Lung (tissue), 12 donors: ENCODE data around the gene SLC7A10. TPM values are rescaled to one million over a fixed set of nuclear protein-coding genes. Genes with fewer than 3 reads are reported as not detected.

Experiments used
- ATAC-seq: fragments of 200-7000 bp; cut with Tn5 transposase; one replicate; pipeline ENCODE4 v1.9.1; 2020; ENCODE audit warnings: moderate number of reproducible peaks; ENCODE audit not compliant: insufficient read depth, low FRiP score
- DNase-seq, 3 donors: peaks; one replicate each; pipeline ENCODE4 v3.0.0-alpha.2; 2013 to 2017
- H3K27ac ChIP-seq, 2 donors: one replicate each; pipeline ENCODE4 v1.5.1; 2013; ENCODE audit warnings: mild to moderate bottlenecking in 2 of 2, moderate library complexity in 2 of 2, control low read depth in 1 of 2, inconsistent platforms in 1 of 2, low read depth in 1 of 2, low read length in 1 of 2
- H3K27me3 ChIP-seq, 3 donors: one replicate each; pipeline ENCODE4 v1.5.1; 2013; ENCODE audit warnings: low read length in 2 of 3; ENCODE audit not compliant: control insufficient read depth in 3 of 3, insufficient read depth in 3 of 3
- H3K36me3 ChIP-seq, 4 donors: one replicate each; pipeline ENCODE4 v1.5.1; 2013; ENCODE audit warnings: low read length in 4 of 4, mild to moderate bottlenecking in 1 of 4, moderate library complexity in 1 of 4; ENCODE audit not compliant: control insufficient read depth in 4 of 4, insufficient read depth in 4 of 4
- H3K4me1 ChIP-seq, 5 donors: one replicate each; pipeline ENCODE4 v1.5.1; 2013; ENCODE audit warnings: low read length in 5 of 5, mild to moderate bottlenecking in 2 of 5, moderate library complexity in 1 of 5; ENCODE audit not compliant: control insufficient read depth in 5 of 5, insufficient read depth in 5 of 5
- H3K4me3 ChIP-seq: one replicate; pipeline ENCODE4 v1.5.1; 2013; ENCODE audit warnings: mild to moderate bottlenecking, control low read depth, moderate library complexity
- H3K9ac ChIP-seq, 2 donors: one replicate each; pipeline ENCODE4 v1.5.1; 2013; ENCODE audit warnings: low read length in 2 of 2, control low read depth in 1 of 2; ENCODE audit not compliant: insufficient read depth in 1 of 2
- H3K9me3 ChIP-seq, 4 donors: one replicate each; pipeline ENCODE4 v1.5.1; 2013; ENCODE audit warnings: low read length in 3 of 4, mild to moderate bottlenecking in 1 of 4, moderate library complexity in 1 of 4; ENCODE audit not compliant: control insufficient read depth in 4 of 4, insufficient read depth in 3 of 4
- WGBS, 2 donors: extraction: QIAGEN DNeasy Blood & Tissue Kit; methylation state at CpG; one replicate each; pipeline ENCODE4 v1.1.7; 2013; 5-methylcytosine and 5-hydroxymethylcytosine counted together
- polyA plus RNA-seq, 2 donors: library from polyadenylated mRNA; stranded (reverse); fragments of 200-250 nt; gene quantifications; one replicate each; pipeline ENCODE4 v1.2.1, GENCODE V29; 2013
- total RNA-seq, 2 donors: library from RNA; depleted of rRNA in 1 of 2; stranded (reverse); fragments of >200 nt in 1 of 2; gene quantifications; one replicate each; pipeline ENCODE4 v1.2.1, GENCODE V29; 2014 to 2021
- TF ChIP-seq, protein P1 (sequence below): IDR thresholded peaks from 2 replicates; pipeline ENCODE4 v1.5.1; 2012; ENCODE audit warnings: mild to moderate bottlenecking; ENCODE audit errors: control extremely low read depth, extremely low read depth
- donor health status: control.
- donor health status: control.
- donor health status: Bipolar disorder and iron deficiency.
- donor health status: healthy.
- donor health status: DM: yes; HTN: yes; CAD: no.

The SLC7A10 gene
- total and polyA plus RNA-seq, 4 donors, result 0.02 to 0.71 (median 0.16) TPM

GRCh38 chr19:33257828-33258227 is 32.2 kb upstream of the SLC7A10 start:
- H3K4me3 ChIP-seq, result no peak overlapping the region
- DNase-seq (no peak), ATAC-seq (no peak)
- no peaks in the 10 kb centered on the region for H3K9me3 ChIP-seq
- H3K27ac ChIP-seq, result no peak overlapping the region
- no peaks in the 10 kb centered on the region for H3K27me3 ChIP-seq
- 96 to 97% methylated on average over 2 of the region's 2 CpGs for WGBS, 2 donors
- H3K9ac ChIP-seq, result no peak overlapping the region
- H3K36me3 ChIP-seq, result no peaks in the 10 kb centered on the region
- peaks cover 0 to 8% (median 0%) of the 10 kb centered on the region in 5 donors for H3K4me1 ChIP-seq
- TF ChIP-seq, protein P1, sequence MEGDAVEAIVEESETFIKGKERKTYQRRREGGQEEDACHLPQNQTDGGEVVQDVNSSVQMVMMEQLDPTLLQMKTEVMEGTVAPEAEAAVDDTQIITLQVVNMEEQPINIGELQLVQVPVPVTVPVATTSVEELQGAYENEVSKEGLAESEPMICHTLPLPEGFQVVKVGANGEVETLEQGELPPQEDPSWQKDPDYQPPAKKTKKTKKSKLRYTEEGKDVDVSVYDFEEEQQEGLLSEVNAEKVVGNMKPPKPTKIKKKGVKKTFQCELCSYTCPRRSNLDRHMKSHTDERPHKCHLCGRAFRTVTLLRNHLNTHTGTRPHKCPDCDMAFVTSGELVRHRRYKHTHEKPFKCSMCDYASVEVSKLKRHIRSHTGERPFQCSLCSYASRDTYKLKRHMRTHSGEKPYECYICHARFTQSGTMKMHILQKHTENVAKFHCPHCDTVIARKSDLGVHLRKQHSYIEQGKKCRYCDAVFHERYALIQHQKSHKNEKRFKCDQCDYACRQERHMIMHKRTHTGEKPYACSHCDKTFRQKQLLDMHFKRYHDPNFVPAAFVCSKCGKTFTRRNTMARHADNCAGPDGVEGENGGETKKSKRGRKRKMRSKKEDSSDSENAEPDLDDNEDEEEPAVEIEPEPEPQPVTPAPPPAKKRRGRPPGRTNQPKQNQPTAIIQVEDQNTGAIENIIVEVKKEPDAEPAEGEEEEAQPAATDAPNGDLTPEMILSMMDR, result no peak

DNA sequence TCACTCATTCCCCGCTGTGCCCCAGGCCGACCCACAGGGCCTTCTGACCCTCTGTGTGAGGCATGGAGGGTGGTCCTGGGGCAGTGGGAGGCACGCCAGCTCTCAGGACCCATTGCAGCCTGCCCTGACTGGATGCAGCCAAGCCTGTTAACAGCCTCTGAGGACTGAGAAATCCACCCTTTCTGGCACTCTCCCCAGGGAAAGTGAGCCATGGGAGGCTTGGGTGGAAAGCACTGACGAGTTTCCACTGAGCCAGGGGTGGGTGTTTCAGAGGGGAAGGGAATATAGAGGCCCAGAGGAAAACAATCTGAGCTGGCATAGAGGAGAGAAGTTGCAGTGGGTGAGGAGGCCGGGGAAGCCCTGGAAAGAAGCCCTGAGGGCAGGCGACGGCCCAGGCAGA is 30.6 kb upstream of the SLC7A10 start:
- H3K27ac ChIP-seq, result no peak overlapping the region
- H3K9ac ChIP-seq, result no peak overlapping the region
- TF ChIP-seq, protein P1, result no peak
- H3K36me3 ChIP-seq, result no peaks in the 10 kb centered on the region
- ATAC-seq (no peak), DNase-seq (peak; percentile 45 to 73 (median 63))
- no peak overlapping the region for H3K4me3 ChIP-seq
- no peaks in the 10 kb centered on the region for H3K9me3 ChIP-seq
- H3K27me3 ChIP-seq, result no peaks in the 10 kb centered on the region
- H3K4me1 ChIP-seq, result peaks cover 0 to 8% (median 0%) of the 10 kb centered on the region in 5 donors
- WGBS, 2 donors, result 66 to 81% methylated on average over 6 to 7 of the region's 7 CpGs

DNA sequence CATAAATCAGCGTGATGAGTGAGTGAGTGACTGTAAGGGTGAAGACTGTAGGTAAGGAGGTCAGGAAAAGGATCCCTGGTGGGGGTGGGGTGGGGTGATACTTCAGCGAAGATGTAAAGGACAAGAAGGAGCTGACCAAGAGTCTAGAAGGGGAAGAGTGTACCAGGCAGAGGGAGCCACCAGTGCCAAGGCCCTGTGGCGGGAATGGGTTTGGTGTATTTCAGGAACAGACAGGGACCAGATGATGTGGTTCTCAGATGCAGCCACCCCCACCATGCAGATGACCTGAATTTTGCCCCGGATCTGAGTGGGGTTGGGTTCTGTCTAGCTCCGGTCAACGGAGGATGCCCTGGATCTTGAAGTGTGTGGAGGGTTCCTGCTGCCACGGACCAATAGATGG is 30.1 kb upstream of the SLC7A10 start:
- Histone ChIP-seq H3K36me3 (no peaks in the 10 kb centered on the region), H3K9ac (no peak overlapping the region), H3K27me3 (no peaks in the 10 kb centered on the region), H3K4me1 (peaks cover 0 to 8% (median 0%) of the 10 kb centered on the region in 5 donors), H3K4me3 (no peak overlapping the region), H3K27ac (no peak overlapping the region), H3K9me3 (no peaks in the 10 kb centered on the region)
- DNase-seq (no peak), ATAC-seq (no peak)
- WGBS, 2 donors, result 82 to 88% methylated on average over 7 of the region's 7 CpGs
- TF ChIP-seq, protein P1, result no peak

- TF ChIP-seq, protein P1, result no peak
- no peaks in the 10 kb centered on the region for H3K27me3 ChIP-seq
- ATAC-seq, result no peak
- H3K9ac ChIP-seq, result no peak overlapping the region
- H3K4me1 ChIP-seq, result peaks cover 0 to 8% (median 0%) of the 10 kb centered on the region in 5 donors
- no peaks in the 10 kb centered on the region for H3K9me3 ChIP-seq
- H3K4me3 ChIP-seq, result no peak overlapping the region
- WGBS, 2 donors, result 72 to 75% methylated on average over 13 of the region's 13 CpGs
- H3K27ac ChIP-seq, result no peak overlapping the region
- no peak for DNase-seq
- H3K36me3 ChIP-seq, result no peaks in the 10 kb centered on the region
These were observed 28.7 kb upstream of the SLC7A10 start for GRCh38 chr19:33254245-33254824.
